ENCODE measurements around the gene PURA. TPM values are rescaled to one million over a fixed set of nuclear protein-coding genes. Genes with fewer than 3 reads are reported as not detected.

PURA gene
- polyA plus RNA-seq, 12 donors, result 7.6 to 35.7 (median 9.1) TPM

DNA sequence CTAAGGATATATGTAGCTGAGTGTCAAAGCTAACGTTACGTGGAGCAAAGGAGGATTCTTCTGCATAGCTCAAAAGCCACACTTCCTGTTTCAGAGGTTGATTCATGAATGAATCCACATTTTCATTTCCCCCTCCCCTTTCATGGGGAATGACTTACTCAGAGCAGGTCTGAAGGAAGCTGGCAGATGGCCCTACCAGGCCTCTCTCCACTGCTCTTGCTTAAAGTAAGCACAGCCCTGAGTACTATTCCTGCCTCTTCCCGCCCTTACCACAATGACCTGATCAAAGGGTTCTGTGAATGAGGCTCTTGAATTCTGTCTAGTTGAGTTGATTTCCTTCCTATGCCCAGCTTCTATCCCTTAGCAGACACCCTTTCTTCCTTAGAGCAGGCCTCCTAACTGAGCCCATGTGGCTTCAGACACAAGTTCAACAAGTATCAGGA, 18.1 kb downstream of the PURA start:
- no peak for DNase-seq

- DNase-seq, result no peak
These were observed 19.7 kb downstream of the PURA start for GRCh38 chr5:140133514-140134167.

DNA sequence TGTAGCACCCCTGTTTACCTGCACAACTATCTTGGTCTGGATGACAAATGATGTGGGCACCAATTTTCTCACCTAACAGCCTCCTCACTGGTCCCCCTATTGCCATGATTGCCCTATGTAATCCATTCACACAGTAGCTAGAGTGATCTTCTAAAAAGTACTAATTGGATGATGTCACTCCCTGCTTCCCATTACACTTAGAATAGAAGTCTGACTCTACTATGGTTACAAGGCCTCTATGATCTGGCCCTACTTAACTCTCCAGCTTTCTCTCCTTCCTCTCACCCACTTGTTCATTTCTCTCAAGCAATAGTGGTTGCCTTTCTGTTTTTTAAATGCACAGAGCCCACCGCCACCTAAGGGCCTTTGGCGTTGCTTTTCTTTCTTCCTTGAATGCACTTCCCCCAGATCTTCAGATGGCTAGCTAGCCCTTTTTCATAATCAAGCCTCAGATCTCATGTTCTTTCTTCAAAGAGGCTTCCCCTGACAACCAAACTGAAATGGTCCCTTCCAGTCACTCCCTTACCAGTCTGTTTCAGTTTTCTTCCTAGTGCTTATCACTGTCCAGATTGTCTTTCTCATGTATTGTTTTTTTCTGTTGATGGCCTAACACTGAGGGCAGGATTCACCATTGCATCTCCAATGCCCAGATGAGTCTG, 20.5 kb downstream of the PURA start:
- DNase-seq, result no peak

DNA sequence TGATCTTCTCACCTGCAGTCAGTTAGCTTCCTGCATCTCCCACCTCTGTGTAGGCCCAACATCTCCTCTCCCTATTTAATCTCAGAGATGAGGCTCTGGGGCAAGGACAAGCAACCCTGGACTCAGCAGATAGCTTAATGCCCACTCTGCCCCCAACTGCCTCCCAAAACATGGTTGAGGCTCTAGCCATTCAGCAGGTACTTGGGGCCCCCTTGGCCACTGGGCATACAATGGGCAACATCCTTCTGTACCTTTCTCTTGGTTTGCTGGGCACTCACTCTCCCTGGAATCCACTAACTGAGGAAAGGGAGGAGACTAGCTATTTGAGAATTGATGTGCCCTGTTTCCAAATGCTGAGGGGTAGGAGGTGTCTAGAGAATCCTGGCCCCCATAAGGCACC, 21.2 kb downstream of the PURA start:
- no peak for DNase-seq

- DNase-seq, result no peak
These were observed 22.7 kb downstream of the PURA start for GRCh38 chr5:140136624-140137023.

- DNase-seq, result no peak
These were observed 26.5 kb downstream of the PURA start for GRCh38 chr5:140140435-140140834.

DNA sequence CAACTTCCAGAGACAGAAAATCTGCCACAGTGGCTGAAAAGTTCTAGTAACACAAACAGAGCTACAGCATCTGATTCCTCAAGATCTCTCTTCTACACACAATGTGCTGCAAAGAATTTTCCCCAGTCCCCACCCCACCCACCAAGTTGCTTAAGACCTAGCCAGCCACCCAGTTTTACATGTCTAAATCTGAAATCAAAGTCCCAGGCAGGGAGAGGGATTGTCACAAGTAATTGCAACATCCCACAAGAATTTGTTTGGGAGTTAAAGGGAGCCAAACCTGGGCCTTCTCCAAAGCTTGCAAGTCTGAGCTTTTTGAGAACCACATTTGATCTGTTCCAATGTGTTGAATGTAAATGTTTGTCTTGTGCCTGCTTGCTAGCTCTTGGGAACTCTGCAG, 27.3 kb downstream of the PURA start:
- no peak for DNase-seq

GRCh38 chr5:140142246-140142645, 28.3 kb downstream of the PURA start:
- DNase-seq, result no peak

DNA sequence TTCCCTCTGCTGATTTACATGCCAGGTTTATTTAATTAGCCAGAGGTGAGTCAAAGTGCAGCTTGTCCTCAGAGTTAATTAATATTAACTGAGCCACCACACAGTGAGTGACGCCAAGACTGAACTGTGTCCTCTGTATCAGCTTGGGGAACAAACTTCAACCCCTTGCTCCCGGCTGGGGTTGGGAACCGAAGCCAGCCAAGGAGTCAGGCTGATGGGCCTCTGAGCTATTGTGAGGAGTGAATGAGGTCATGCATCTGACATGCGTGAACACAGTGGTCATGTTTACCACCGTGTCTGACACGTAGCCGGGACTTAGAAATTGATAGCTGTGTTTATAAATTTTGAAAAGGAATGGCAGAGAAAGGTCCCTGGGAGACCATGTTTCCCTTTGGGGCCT, 28.9 kb downstream of the PURA start:
- DNase-seq, result no peak

DNA sequence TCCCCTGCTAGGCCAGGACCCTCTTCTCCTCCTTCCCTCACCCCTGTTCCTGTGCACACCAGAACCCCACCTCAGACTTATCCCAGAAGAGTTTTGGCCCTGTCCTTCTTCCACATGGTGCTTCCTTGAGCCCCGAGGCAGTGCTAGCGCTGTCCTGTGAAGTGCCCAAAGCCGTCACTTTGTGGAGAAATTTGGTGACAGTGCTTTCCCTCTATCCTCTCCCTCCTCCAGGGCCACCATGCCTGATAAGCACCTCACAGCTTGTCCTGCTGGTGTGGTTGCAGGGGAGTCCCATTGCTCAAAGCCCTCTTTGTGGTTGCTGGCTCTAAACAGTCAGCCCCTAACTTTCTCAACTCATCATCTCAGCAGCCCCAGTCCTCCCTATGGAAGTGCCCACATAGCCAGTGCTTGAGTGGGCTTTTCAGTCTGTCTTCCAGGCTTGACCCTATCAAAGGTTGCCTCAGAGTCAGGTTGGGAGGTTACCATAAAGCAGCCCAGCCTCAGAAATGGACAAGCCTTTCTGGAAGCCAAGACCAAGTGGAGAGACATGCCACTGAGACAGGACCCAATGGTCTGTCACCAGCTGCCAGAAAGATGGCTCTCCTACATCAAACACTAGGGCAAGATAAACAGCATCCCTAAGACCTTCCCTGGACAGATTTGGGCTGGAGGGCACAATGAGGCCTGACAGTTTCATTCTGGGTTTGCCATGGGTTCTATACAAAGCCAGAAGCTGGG, 29.8 kb downstream of the PURA start:
- no peak for DNase-seq

DNA sequence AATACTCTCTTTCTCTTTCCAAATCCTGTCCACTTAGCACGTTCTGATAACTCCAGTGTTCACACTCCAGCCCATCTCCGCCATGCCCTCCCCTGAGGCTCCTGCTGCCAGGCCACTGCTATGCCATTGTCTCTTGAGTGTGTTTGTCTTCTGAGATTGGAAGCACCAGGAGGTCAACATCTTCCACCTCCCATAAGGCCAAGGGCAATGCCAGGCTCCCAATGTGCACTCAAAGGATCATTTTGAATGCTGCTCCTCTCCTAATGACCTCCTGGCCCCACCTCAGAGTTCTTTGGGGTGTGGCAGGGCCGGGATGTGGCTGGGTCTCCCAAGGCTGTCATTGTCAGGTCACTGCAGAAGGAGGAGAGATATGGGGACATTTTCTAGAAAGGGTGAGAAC, 31.3 kb downstream of the PURA start:
- no peak for DNase-seq

- peak; percentile 51 for DNase-seq
These were observed 32.1 kb downstream of the PURA start for GRCh38 chr5:140145818-140146522.

DNA sequence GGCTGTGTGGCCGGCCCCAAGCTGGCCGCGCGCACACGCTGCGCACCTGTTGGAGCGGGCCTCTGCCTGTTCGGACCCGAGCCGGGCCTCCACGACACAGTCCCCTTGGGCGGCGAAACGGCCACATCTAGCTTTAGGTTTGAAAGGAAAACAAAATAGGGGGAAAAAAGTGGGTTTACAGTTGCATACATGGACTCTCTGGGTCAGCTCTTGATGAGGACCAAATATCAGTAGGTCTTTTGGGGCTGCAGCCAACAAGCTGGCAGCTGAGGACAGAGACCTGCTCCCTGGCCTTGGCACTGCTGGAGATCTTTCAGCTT, 32.6 kb downstream of the PURA start:
- DNase-seq, result no peak

GRCh38 chr5:140147460-140147859, 33.6 kb downstream of the PURA start:
- DNase-seq, result no peak

- DNase-seq, result no peak
These were observed 34.6 kb downstream of the PURA start for GRCh38 chr5:140148508-140148907.

GRCh38 chr5:140150201-140150600, 36.3 kb downstream of the PURA start:
- DNase-seq, result no peak

DNA sequence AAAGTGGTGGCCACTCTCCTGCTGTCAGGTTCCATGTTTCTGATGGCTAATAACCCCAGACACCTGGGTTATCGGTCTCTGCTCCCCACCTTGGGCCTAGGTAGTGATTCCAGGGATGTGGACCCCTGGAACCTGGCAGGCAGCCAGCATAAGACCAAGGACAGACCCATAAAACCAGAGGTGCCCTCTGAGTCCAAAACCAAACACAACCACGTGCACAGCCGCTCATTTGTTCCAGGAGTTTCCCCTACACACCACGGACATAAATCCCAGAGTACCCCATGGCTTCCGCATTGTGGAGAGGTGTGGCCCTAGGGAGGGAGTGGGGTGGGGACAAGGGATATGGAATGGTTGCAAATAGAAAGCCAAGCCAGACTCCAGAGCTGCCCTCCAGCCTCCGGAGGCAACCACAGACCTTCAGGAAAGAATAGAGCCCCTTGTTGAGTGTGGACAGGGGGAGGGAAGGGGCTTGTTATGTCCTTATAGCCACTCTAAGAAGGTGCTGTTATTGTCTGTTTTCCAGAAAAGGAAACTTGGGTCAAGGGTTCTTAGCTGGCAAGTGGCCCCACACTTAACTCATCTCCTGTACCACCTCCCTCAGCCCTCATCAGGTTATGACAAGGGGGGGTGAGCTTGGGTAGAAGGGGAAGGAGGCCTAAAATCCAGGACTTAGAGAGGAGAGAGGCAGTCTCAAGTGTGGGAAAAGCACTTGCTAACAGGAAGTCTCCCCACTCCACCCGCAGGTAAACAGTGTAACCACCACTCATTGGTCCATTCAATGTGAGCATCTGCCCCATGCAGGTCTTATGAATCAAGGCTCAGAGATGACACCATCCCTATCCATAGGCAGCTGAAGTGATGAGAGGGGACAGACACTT, 37.5 kb downstream of the PURA start:
- no peak for DNase-seq

DNA sequence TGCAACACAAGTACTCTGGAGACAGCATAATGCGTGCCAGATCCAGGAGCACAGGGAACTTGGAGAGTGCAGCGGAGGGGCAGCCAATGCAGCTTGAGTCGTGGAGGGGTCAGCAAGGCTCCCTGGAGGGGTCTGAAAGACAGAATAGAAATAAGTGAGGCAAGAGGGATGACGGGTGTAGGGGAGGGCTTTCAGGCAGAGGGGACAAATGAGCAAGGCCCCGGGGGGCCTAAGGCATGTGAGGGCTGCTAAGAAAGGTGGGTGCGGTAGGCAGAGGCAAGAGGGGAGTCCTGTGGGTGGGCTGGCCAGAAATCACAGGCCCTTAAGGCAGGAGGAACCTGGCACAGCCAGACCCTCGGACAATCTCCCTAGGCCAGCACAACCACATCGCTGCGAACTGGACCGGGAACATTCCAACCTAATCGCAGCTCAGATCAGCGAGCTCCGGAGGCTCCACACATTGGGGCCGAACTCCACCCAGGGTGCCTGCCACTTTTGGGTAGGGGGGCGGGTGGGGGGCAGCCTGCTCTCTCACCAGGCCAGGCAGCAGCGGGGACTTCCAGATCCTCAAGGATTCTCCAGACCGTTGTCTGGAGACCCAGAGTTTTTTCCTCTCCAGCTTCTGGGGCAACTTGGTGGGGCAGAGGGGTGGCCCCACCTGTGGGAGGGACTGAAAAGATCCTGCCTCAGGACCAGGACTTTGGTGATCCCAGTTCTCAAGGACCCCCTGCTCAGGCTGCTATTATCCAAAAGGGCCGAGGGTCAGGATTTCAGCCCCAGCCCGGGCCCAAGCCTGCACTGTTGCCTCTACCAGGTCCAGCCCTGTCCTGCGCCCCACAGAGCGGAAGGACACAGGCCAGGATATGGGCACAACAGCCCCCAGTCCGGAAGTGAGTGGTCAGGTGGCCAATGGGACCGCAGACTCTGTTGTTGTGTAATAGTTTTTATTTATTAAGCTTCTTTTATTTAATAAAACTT, 38.4 kb downstream of the PURA start:
- DNase-seq, result no peak

DNA sequence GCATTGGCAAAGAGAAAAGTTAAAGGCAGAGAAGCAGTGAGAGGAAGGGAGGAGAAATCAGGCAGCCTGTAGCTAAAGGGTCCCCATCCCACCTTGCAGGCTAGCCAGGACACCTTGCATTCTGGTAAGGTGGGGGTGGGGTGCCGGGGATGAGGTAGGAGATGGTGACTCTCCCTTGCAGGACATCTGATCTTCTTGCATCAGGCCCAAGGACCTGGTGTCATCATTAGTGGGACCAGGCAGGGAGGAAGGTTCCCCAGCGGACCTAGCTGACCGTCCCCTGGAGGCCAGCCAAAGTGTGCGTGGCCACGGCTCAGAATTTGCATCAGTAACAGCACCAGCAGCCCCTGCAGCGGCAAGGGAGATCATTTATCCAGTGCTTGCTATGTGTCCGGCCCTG, 39.3 kb downstream of the PURA start:
- no peak for DNase-seq

- no peak for DNase-seq
These were observed 40.0 kb downstream of the PURA start for GRCh38 chr5:140153905-140154304.
